DMS153 treated with DMSO at 0.1 percent for 48 hours (cell line): ENCODE measurements around the gene ESPL1.

Experiments used
- DNase-seq: peaks from one replicate; lab custom pipeline; 2025; ENCODE audit not compliant: unreplicated experiment; lab: John Stamatoyannopoulos, UW

The ESPL1 gene

DNA sequence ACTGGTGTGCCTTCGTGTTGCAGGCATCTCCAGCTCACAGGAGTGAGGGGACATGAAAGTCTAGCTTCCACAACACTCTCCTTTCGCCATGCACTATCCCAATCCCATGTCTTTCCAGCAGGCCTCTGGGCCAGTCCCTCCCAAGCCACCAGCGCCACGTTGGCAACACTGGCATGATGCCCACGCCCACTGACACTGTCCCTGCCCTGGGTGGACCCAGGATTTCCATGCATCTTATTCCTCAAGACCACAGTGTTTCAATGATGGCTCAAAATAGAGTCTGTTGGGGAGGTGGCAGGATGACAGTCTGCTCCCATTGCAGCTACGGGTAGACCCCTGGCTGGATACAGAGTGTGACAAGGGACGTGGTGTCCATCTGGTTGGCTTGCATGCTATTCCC lies 65.7 kb downstream of the ESPL1 start:
- no peak for DNase-seq

GRCh38 chr12:53334822-53335221 lies 66.7 kb downstream of the ESPL1 start:
- DNase-seq, result no peak

- no peak for DNase-seq
Observed at GRCh38 chr12:53336181-53336681, 68.1 kb downstream of the ESPL1 start, which contains the start of gene SP7. TSS of gene SP7 (minus strand) at chr12:53336354. CDS start at chr12:53335646, 708 bp downstream.

- no peak for DNase-seq
Observed at GRCh38 chr12:53338017-53338416, 69.9 kb downstream of the ESPL1 start.

DNA sequence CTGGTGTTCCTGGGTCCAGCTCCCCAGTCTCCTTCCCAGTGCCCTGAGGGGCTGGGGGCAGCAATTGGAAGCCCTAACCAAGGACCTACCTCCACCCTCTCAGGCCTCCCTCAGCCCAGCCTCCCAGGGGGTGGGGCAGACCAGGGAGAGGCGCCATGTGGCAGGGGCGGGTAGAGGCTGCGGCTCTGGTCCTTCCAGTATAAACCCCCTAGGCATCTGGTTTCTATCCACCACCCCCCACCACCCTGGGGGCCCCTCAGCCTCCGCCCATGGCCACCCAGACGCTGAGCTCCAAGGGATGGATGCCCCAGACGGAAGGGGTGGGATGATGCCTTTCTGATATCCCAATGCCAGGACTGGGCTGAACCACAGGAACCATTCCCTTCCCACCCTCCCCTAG lies 70.8 kb downstream of the ESPL1 start:
- DNase-seq, result no peak

DNA sequence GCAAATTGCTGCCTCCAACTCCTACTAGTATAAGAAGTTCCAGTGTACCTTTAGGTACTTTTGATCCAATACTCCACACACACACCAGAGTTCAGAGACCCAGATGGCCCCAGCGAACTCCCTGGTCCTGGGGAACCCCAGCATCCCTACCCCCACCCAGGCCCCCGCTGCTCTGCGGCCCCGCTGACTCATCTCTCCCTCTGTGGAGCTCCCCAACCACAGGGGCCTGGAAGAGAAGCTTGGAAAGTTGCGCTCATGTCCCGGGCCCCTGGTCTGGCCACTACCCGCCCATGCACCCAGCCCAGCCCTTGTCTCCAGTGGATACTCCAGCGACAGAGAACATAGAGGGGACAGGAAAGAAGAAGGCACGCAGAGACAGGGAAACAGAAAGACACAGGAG lies 72.3 kb downstream of the ESPL1 start:
- no peak for DNase-seq
